B cell (primary cell): ENCODE data around the gene ZBED4. TPM values are rescaled to one million over a fixed set of nuclear protein-coding genes. Genes with fewer than 3 reads are reported as not detected.

Experiments used
- ATAC-seq: fragments of 200-7000 bp; cut with Tn5 transposase; one replicate; pipeline ENCODE4 v1.10.0; 2021; ENCODE audit warnings: low read depth, mild to moderate bottlenecking, moderate number of reproducible peaks, moderate library complexity
- CTCF ChIA-PET: fragments of 350-600 bp; sonication (Branson Sonifier 250); formaldehyde crosslinking; loops from one replicate; lab custom pipeline; 2021; ENCODE audit warnings: antibody characterized with exemption, inconsistent platforms; lab: Charles Lee
- POLR2A ChIA-PET: fragments of 350-600 bp; sonication (Branson Sonifier 250); formaldehyde crosslinking; loops from one replicate; lab custom pipeline; 2021; ENCODE audit warnings: antibody characterized with exemption; lab: Charles Lee
- DNase-seq: peaks from one replicate; pipeline ENCODE4 v3.0.0; 2013
- H2AFZ ChIP-seq: 2 replicates; pipeline ENCODE4 v1.6.1; 2012; ENCODE audit warnings: mild to moderate bottlenecking, low read depth, low read length; ENCODE audit not compliant: insufficient read depth, poor library complexity, severe bottlenecking
- H3K27ac ChIP-seq, 2 donors: 1 replicate in 1 of 2; 2 replicates in 1 of 2; pipeline ENCODE4 v1.5.1; 2012 to 2013; ENCODE audit warnings: low read length in 2 of 2, mild to moderate bottlenecking in 2 of 2, moderate library complexity in 1 of 2
- H3K27me3 ChIP-seq, 4 experiments: fragments of 200-600 bp in 1 of 4; sonication (generic) in 1 of 4; replicated peaks in 1 of 4; 1 replicate in 2 of 4; 2 replicates in 2 of 4; pipeline versions ENCODE4 v1.6.1 to v1.7.0; 2013 to 2016; ENCODE audit warnings: low read length in 3 of 4, mild to moderate bottlenecking in 2 of 4, mixed read lengths in 1 of 4, moderate library complexity in 1 of 4; ENCODE audit not compliant: insufficient read depth in 4 of 4, control insufficient read depth in 3 of 4; ENCODE audit errors: control extremely low read depth in 1 of 4
- H3K36me3 ChIP-seq, 2 experiments: replicated peaks in 1 of 2; 1 replicate in 1 of 2; 2 replicates in 1 of 2; pipeline versions ENCODE4 v1.6.1 to v1.7.1; 2013; ENCODE audit warnings: low read length in 1 of 2; ENCODE audit not compliant: insufficient read depth in 2 of 2, control insufficient read depth in 1 of 2; ENCODE audit errors: control extremely low read depth in 1 of 2, extremely low read depth in 1 of 2
- H3K4me1 ChIP-seq, 2 donors: fragments of 200-600 bp in 1 of 2; sonication (generic) in 1 of 2; 1 replicate in 1 of 2; 2 replicates in 1 of 2; pipeline versions ENCODE4 v1.5.1 to v1.6.1; 2013 to 2017; ENCODE audit warnings: low read length in 2 of 2; ENCODE audit not compliant: control insufficient read depth in 2 of 2, insufficient read depth in 2 of 2
- H3K4me2 ChIP-seq: replicated peaks from 2 replicates; pipeline ENCODE3; 2012; ENCODE audit warnings: mild to moderate bottlenecking, low read depth, low read length; ENCODE audit not compliant: poor library complexity, severe bottlenecking
- H3K4me3 ChIP-seq, 5 experiments: fragments of 200-600 bp in 1 of 5; sonication (generic) in 1 of 5; 1 replicate in 3 of 5; 2 replicates in 2 of 5; pipeline versions ENCODE4 v1.5.1 to v1.7.0; 2011 to 2016; ENCODE audit warnings: low read length in 4 of 5, mild to moderate bottlenecking in 4 of 5, low read depth in 2 of 5, control low read depth in 1 of 5, moderate library complexity in 1 of 5; ENCODE audit not compliant: insufficient read depth in 1 of 5; ENCODE audit errors: control extremely low read depth in 1 of 5, extremely low read depth in 1 of 5
- H3K79me2 ChIP-seq: fragments of 200-600 bp; sonication (generic); one replicate; pipeline ENCODE4 v1.6.0; 2016; ENCODE audit warnings: low read length; ENCODE audit not compliant: control insufficient read depth, insufficient read depth
- H3K9ac ChIP-seq: fragments of 200-600 bp; sonication (generic); 2 replicates; pipeline ENCODE4 v1.6.1; 2017; ENCODE audit warnings: mild to moderate bottlenecking, low read length, moderate library complexity
- H3K9me3 ChIP-seq, 3 donors: one replicate each; pipeline versions ENCODE4 v1.6.1 to v1.7.1; 2013; ENCODE audit warnings: low read length in 2 of 3; ENCODE audit not compliant: control insufficient read depth in 2 of 3, insufficient read depth in 1 of 3; ENCODE audit errors: control extremely low read depth in 1 of 3
- H4K20me1 ChIP-seq: 2 replicates; pipeline ENCODE4 v1.6.0; 2012; ENCODE audit warnings: mild to moderate bottlenecking, low read length; ENCODE audit not compliant: insufficient read depth, control insufficient read depth, poor library complexity, severe bottlenecking
- H3K27ac Mint-ChIP-seq: one replicate; pipeline ENCODE4 v1.8.0; 2021; ENCODE audit warnings: mixed read lengths
- H3K27me3 Mint-ChIP-seq: one replicate; pipeline ENCODE4 v1.8.0; 2021; ENCODE audit warnings: mixed read lengths
- H3K4me1 Mint-ChIP-seq: one replicate; pipeline ENCODE4 v1.8.0; 2021; ENCODE audit warnings: mixed read lengths
- H3K4me3 Mint-ChIP-seq: one replicate; pipeline ENCODE4 v1.8.0; 2021; ENCODE audit warnings: mixed read lengths
- H3K9me3 Mint-ChIP-seq: one replicate; pipeline ENCODE4 v1.8.0; 2022; ENCODE audit warnings: mixed read lengths; ENCODE audit not compliant: insufficient read depth
- EZH2 ChIP-seq: IDR thresholded peaks from 2 replicates; pipeline ENCODE4 v1.6.1; 2012; ENCODE audit warnings: borderline replicate concordance, low read depth, mild to moderate bottlenecking, moderate library complexity, low read length; ENCODE audit not compliant: insufficient read depth, poor library complexity, severe bottlenecking
- WGBS: methylation state at CpG from one replicate; pipeline ENCODE4 v1.1.5; 2013; ENCODE audit warnings: missing lambda C conversion rate; ENCODE audit not compliant: insufficient coverage; 5-methylcytosine and 5-hydroxymethylcytosine counted together
- intact Hi-C: fragments of 100-400 bp; cut with micrococcal nuclease; formaldehyde crosslinking; loops from one replicate; pipeline ENCODE4 v1.10.0; 2022
- polyA plus RNA-seq: library from polyadenylated mRNA; depleted of rRNA; stranded (reverse); fragments of >200 nt; gene quantifications from 2 replicates; pipeline ENCODE4 v1.2.3, GENCODE V29; 2012
- total RNA-seq, 2 donors: library from RNA; stranded (reverse); fragments of 120-200 nt in 1 of 2; gene quantifications; 1 replicate in 1 of 2; 2 replicates in 1 of 2; pipeline versions ENCODE4 v1.2.3 to v1.2.4, GENCODE V29; 2013 to 2022
- TF ChIP-seq, protein P1 (sequence below): fragments of 200-600 bp; IDR thresholded peaks from one replicate; pipeline ENCODE4 v1.8.0; 2022; ENCODE audit warnings: antibody characterized with exemption, mild to moderate bottlenecking

The ZBED4 gene
- total and polyA plus RNA-seq, 2 donors (not counting 1 experiment from before 2014, with no cell fraction given), result 5.9 to 14.6 TPM

- H3K9me3 Mint-ChIP-seq, result peaks cover 20% of the 10 kb centered on the region
- Histone ChIP-seq H3K79me2 (peaks cover 96% of the 10 kb centered on the region), H2AFZ (no peak overlapping the region), H3K4me2 (no peak overlapping the region), H3K9ac (no peak overlapping the region), H3K27ac (no peak overlapping the region), H3K4me3 (no peak overlapping the region), H3K36me3 (no peaks in the 10 kb centered on the region), H3K27me3 (no peaks in the 10 kb centered on the region), H4K20me1 (peaks cover 40% of the 10 kb centered on the region), H3K4me1 (no peaks in the 10 kb centered on the region), H3K9me3 (peaks cover 0 to 32% (median 22%) of the 10 kb centered on the region in 3 donors)
- DNase-seq (no peak), ATAC-seq (no peak)
- CTCF ChIA-PET, result interaction anchor here (0.6 kb wide), 1 partner anchor 117 kb away, joined by 3 read pairs; no protein-coding TSS in a partner anchor
- intact Hi-C loops, result no loop called here
- H3K4me1 Mint-ChIP-seq, result peaks cover 10% of the 10 kb centered on the region
- H3K27me3 Mint-ChIP-seq, result no peaks in the 10 kb centered on the region
- 94% methylated on average over 8 of the region's 14 CpGs for WGBS
- no peak overlapping the region for H3K4me3 Mint-ChIP-seq
- H3K27ac Mint-ChIP-seq, result no peak overlapping the region
- TF ChIP-seq, protein P1, sequence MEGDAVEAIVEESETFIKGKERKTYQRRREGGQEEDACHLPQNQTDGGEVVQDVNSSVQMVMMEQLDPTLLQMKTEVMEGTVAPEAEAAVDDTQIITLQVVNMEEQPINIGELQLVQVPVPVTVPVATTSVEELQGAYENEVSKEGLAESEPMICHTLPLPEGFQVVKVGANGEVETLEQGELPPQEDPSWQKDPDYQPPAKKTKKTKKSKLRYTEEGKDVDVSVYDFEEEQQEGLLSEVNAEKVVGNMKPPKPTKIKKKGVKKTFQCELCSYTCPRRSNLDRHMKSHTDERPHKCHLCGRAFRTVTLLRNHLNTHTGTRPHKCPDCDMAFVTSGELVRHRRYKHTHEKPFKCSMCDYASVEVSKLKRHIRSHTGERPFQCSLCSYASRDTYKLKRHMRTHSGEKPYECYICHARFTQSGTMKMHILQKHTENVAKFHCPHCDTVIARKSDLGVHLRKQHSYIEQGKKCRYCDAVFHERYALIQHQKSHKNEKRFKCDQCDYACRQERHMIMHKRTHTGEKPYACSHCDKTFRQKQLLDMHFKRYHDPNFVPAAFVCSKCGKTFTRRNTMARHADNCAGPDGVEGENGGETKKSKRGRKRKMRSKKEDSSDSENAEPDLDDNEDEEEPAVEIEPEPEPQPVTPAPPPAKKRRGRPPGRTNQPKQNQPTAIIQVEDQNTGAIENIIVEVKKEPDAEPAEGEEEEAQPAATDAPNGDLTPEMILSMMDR, result no peak
- no peak for TF ChIP-seq EZH2
- POLR2A ChIA-PET, result interaction anchor here (0.7 kb wide), 2 partner anchors 11 to 180 kb away, joined by 3 to 11 read pairs; no protein-coding TSS in a partner anchor
These were observed 16.4 kb downstream of the ZBED4 start for GRCh38 chr22:49869845-49870712.

DNA sequence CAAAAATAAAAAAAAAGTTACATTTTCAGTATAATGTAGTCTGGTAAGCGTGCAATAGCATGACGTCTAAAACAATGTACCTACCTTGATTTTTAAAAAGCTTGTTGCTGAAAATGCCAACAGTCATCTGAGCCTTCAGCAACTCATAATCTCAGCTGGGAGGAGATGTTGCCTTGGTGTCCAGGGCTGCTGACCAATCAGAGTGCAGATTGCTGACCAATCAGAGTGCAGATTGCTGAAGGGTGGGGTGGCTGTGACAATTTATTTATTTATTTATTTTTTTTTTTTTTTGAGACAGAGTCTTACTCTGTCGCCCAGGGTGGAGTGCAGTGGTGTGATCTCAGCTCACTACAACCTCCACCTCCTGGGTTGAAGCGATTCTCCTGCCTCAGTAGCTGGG lies 17.8 kb downstream of the ZBED4 start:
- CTCF ChIA-PET, result interaction anchor here (1.1 kb wide), 1 partner anchor 14 kb away, joined by 3 read pairs; no protein-coding TSS in a partner anchor
- H2AFZ ChIP-seq, result no peak overlapping the region
- no peaks in the 10 kb centered on the region for H3K4me1 ChIP-seq

More for the DNA sequence above, 17.8 kb downstream of the ZBED4 start:
- peaks cover 12% of the 10 kb centered on the region for H3K4me1 Mint-ChIP-seq
- Histone ChIP-seq H3K9me3 (peaks cover 0 to 23% (median 13%) of the 10 kb centered on the region in 3 donors), H3K9ac (no peak overlapping the region), H3K27ac (no peak overlapping the region), H3K4me2 (no peak overlapping the region), H3K4me3 (no peak overlapping the region), H3K27me3 (no peaks in the 10 kb centered on the region), H4K20me1 (peaks cover 53% of the 10 kb centered on the region), H3K79me2 (peaks cover 96% of the 10 kb centered on the region), H3K36me3 (peaks cover 0 to 3% of the 10 kb centered on the region in 2 experiments)
- intact Hi-C loops, result no loop called here
- POLR2A ChIA-PET, result no interaction called here
- H3K9me3 Mint-ChIP-seq, result peaks cover 12% of the 10 kb centered on the region
- no peak overlapping the region for H3K27ac Mint-ChIP-seq
- no peaks in the 10 kb centered on the region for H3K27me3 Mint-ChIP-seq
- WGBS, result 100% methylated on average over 2 of the region's 4 CpGs
- TF ChIP-seq EZH2, result no peak
- TF ChIP-seq, protein P1, result no peak
- no peak for ATAC-seq
- DNase-seq, result no peak
- no peak overlapping the region for H3K4me3 Mint-ChIP-seq
